LNCAP (cell line): Measurements from ENCODE around the gene TP53I3.

Experiments
- CTCF ChIP-seq: fragments of 450-650 bp; IDR thresholded peaks from 2 replicates; pipeline ENCODE4 v1.5.1; 2017; ENCODE audit warnings: mild to moderate bottlenecking

TP53I3 gene

DNA sequence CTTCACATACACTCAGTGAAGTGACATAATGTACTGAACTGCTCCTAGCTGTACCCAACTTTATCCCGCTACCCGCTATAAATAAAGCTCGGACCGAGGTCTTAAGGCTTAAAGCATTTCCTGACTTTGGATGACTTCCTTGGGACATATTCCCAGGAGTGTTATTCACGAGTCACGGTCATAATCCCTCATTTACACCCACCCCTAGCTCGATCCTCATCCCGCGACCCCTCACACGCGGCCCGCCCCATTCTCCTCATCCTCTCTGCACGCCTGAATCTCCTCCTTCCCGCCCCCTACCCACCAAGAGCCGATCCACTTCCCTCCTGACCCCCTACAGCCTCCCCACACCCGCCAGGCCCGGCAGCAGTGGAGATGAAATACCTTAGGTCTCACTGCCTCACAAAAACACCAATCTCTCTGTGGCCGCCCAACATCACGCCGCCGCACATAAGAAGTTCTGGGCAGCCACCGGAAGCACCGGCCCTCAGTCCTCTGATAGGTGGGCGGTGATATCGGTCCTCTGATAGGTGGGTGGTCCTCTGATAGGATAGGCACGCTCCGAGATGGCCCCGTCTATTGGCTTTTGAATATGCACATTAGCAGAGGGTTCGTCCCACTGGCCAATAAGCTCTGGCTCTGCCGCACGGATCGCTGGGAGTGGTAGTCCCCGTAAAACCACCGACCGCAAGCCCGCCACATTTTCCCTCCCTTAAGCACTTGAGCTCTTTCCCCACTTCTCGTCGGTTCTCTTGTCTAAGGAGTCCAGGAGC is 37.5 kb downstream of the TP53I3 start, which contains the start of gene WDCP:
TSS of gene WDCP (minus strand) at position 462 of the 773 bp plus-strand sequence. CDS start 7,897 bp downstream, outside the sequence.
- no peak for TF ChIP-seq CTCF

- no peak for TF ChIP-seq CTCF
Measured at GRCh38 chr2:24046599-24046929, 38.1 kb downstream of the TP53I3 start.

DNA sequence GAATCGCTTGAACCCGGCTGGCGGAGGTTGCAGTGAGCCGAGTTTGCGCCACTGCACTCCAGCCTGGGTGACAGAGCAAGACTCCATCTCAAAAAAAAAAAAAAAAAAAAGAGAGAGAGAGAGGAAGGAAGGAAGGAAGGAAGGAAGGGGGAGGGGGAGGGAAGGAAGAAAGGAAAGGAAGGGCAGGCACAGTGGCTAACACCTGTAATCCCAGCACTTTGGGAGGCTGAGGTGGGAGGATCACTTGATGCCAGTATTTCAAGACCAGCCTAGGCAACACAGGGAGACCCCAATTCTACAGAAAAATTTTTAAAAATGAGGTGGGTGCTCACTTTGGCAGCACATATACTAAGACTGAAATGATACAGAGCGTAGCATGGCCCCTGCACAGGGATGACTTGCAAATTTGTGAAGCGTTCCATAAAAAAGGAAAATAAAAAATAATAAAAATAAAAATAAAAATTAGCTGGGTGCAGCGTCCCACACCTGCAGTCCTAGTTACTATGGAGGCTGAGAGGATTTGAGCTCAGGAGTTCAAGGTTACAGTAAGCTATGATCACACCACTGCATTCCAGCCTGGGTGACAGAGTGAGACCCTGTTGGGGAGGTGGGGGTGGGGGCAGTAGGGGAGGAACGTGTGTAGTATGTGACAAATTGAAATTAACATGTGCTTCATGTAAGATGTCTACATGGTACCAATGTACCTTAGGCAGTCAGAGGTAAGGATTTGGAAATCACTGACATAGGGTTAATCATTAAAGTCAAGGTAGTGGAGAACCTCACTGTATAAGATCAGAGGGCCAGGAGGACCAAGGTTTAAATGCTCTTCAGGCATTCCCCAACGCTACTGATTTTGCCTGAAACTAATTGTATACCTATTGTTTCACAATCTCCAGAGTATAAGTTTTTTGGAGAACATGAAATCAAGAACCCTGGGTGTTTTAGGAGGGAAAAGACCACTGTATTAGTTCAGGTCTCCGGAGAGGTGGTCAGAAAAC is 38.8 kb downstream of the TP53I3 start:
- TF ChIP-seq CTCF, result no peak

DNA sequence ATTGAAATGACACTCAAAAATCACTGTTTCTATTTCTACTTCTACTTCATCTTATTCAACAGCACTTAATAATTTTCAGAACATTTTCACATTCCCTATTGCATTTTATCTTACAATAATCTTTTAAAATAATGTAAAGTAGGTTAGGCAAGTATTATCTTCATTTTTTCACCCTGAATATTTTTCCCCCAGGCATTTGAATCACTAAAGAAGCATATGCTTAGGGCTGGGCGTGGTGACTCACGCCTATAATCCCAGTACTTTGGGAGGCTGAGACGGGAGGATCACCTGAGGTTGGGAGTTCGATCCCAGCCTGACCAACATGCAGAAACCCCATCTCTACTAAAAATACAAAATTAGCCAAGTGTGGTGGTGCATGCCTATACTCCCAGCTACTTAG is 44.1 kb downstream of the TP53I3 start:
- no peak for TF ChIP-seq CTCF

DNA sequence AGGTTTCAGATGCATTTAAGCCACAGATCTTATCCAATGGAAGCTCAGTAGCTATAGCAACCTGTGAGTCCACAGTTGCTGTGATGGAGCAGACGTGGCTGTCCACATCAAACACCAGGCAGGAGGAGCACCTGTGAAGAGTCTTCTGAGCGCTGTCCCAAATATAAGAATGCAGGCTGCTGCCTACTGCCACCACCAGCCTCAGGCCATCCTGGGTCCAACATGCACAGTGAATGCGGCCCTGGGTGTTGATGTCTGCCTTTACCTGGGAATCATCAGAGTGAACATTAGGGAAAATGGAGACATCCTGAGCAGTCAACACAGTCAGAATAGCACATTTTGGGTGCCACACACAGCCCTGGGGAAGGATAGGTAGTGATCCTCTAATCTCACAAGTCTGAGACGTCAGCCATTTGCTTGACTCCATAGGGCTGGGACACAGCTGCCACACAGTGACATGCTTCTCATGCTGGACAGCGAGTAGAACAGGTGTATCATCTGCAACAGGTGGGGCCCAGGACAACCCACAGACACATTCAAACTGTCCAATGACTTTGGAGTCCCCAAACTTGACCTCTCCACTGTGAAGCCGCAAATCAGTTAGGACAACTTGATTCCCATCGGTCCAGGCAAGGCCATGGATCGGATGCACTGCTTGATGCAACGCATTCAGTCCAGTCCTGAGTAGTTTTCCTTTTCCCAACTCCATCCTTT is 45.7 kb downstream of the TP53I3 start:
- no peak for TF ChIP-seq CTCF
